Neuronal stem cell (in vitro differentiated cells): ENCODE data around the gene NFASC.

Experiments used
- DNase-seq: peaks from one replicate; pipeline ENCODE4 v3.0.0-alpha.2; 2013; ENCODE audit warnings: low spot score
- H2AFZ ChIP-seq: one replicate; pipeline ENCODE4 v1.6.1; 2013; ENCODE audit warnings: mild to moderate bottlenecking, low read length, inconsistent platforms
- H2AK5ac ChIP-seq: 2 replicates; pipeline ENCODE4 v1.6.1; 2013; ENCODE audit warnings: low read depth, mild to moderate bottlenecking, inconsistent platforms, low read length, moderate library complexity, mixed read lengths
- H2BK120ac ChIP-seq: 2 replicates; pipeline ENCODE4 v1.6.1; 2013; ENCODE audit warnings: low read depth, mild to moderate bottlenecking, inconsistent platforms, low read length, moderate library complexity, mixed read lengths
- H2BK12ac ChIP-seq: one replicate; pipeline ENCODE4 v1.6.1; 2013; ENCODE audit warnings: low read length, inconsistent platforms
- H2BK15ac ChIP-seq: 2 replicates; pipeline ENCODE4 v1.6.1; 2013; ENCODE audit warnings: mild to moderate bottlenecking, low read length, inconsistent platforms, mixed read lengths
- H2BK5ac ChIP-seq: one replicate; pipeline ENCODE4 v1.6.1; 2013; ENCODE audit warnings: inconsistent platforms, mild to moderate bottlenecking, low read length, moderate library complexity
- H3K14ac ChIP-seq: one replicate; pipeline ENCODE4 v1.6.1; 2013; ENCODE audit warnings: low read length, inconsistent platforms
- H3K18ac ChIP-seq: 2 replicates; pipeline ENCODE4 v1.6.1; 2013; ENCODE audit warnings: low read length, inconsistent platforms
- H3K23ac ChIP-seq: 2 replicates; pipeline ENCODE4 v1.6.1; 2013; ENCODE audit warnings: low read depth, mild to moderate bottlenecking, mixed read lengths, low read length, inconsistent platforms; ENCODE audit not compliant: poor library complexity
- H3K27ac ChIP-seq: replicated peaks from 3 replicates; pipeline ENCODE4 v1.5.1; 2013; ENCODE audit warnings: low read length, inconsistent platforms
- H3K27me3 ChIP-seq, 3 experiments: 2 replicates each; pipeline ENCODE4 v1.6.1; 2013; ENCODE audit warnings: low read length in 3 of 3, mild to moderate bottlenecking in 2 of 3, inconsistent platforms in 1 of 3, low read depth in 1 of 3, mixed read lengths in 1 of 3, moderate library complexity in 1 of 3; ENCODE audit not compliant: control insufficient read depth in 3 of 3, insufficient read depth in 3 of 3
- H3K36me3 ChIP-seq, 2 donors: replicated peaks in 1 of 2; 2 replicates each; pipeline ENCODE4 v1.6.1; 2013; ENCODE audit warnings: low read length in 2 of 2; ENCODE audit not compliant: control insufficient read depth in 2 of 2, insufficient read depth in 2 of 2
- H3K4ac ChIP-seq: 2 replicates; pipeline ENCODE4 v1.6.1; 2013; ENCODE audit warnings: inconsistent platforms, mild to moderate bottlenecking, low read length, moderate library complexity
- H3K4me1 ChIP-seq, 2 donors: 1 replicate in 1 of 2; 2 replicates in 1 of 2; pipeline ENCODE4 v1.6.1; 2013; ENCODE audit warnings: low read length in 2 of 2, low read depth in 1 of 2; ENCODE audit not compliant: control insufficient read depth in 2 of 2, insufficient read depth in 1 of 2
- H3K4me2 ChIP-seq: one replicate; pipeline ENCODE4 v1.6.1; 2013; ENCODE audit warnings: mild to moderate bottlenecking, low read length, inconsistent platforms; ENCODE audit not compliant: insufficient read depth, poor library complexity, severe bottlenecking
- H3K4me3 ChIP-seq, 2 donors: 2 replicates each; pipeline ENCODE4 v1.5.1; 2013; ENCODE audit warnings: low read length in 2 of 2, mild to moderate bottlenecking in 2 of 2, inconsistent platforms in 1 of 2, moderate library complexity in 1 of 2
- H3K79me1 ChIP-seq: one replicate; pipeline ENCODE4 v1.6.1; 2013; ENCODE audit warnings: low read depth, mild to moderate bottlenecking, inconsistent platforms, low read length, moderate library complexity
- H3K9ac ChIP-seq: one replicate; pipeline ENCODE4 v1.6.1; 2013; ENCODE audit warnings: mild to moderate bottlenecking, low read depth, low read length, inconsistent platforms; ENCODE audit not compliant: poor library complexity
- H3K9me3 ChIP-seq, 2 donors: replicated peaks in 1 of 2; 2 replicates each; pipeline versions ENCODE3 to v1.6.1; 2013; ENCODE audit warnings: low read length in 2 of 2, mild to moderate bottlenecking in 2 of 2, inconsistent platforms in 1 of 2, low read depth in 1 of 2, mixed read lengths in 1 of 2, moderate library complexity in 1 of 2; ENCODE audit not compliant: control insufficient read depth in 2 of 2, insufficient read depth in 1 of 2
- H4K8ac ChIP-seq: one replicate; pipeline ENCODE4 v1.6.1; 2013; ENCODE audit warnings: low read depth, mild to moderate bottlenecking, inconsistent platforms, low read length, moderate library complexity
- H4K91ac ChIP-seq: one replicate; pipeline ENCODE4 v1.6.1; 2013; ENCODE audit warnings: low read length, low read depth, mild to moderate bottlenecking, inconsistent platforms; ENCODE audit not compliant: poor library complexity
- WGBS, 2 donors: extraction: QIAGEN DNeasy Blood & Tissue Kit; methylation state at CpG; one replicate each; pipeline ENCODE4 v1.1.7; 2013; ENCODE audit warnings: missing lambda C conversion rate in 2 of 2, mixed read lengths in 1 of 2; ENCODE audit not compliant: insufficient read length in 2 of 2, insufficient replicate concordance in 1 of 2; ENCODE audit errors: extremely low coverage in 2 of 2; 5-methylcytosine and 5-hydroxymethylcytosine counted together

The NFASC gene

DNA sequence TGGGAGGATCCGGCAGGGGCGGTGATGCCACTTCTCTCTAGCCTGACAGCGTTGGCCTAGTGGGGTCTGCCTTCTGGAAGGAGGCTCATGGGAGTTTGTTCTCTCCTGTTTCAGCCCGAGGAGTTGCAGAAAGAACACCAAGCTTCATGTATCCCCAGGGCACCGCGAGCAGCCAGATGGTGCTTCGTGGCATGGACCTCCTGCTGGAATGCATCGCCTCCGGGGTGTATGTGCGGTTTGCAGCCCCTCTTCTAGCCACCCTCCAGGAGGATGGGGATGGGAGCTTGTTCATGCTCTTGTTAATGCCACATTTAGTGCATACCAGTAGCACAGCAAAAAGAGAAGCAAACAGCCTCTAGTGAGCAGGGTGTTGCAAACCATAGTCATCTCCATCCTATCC lies 97.5 kb downstream of the NFASC start:
- Histone ChIP-seq H4K8ac (no peak overlapping the region), H2AK5ac (no peak overlapping the region), H3K27me3 (no peaks in the 10 kb centered on the region)

DNA sequence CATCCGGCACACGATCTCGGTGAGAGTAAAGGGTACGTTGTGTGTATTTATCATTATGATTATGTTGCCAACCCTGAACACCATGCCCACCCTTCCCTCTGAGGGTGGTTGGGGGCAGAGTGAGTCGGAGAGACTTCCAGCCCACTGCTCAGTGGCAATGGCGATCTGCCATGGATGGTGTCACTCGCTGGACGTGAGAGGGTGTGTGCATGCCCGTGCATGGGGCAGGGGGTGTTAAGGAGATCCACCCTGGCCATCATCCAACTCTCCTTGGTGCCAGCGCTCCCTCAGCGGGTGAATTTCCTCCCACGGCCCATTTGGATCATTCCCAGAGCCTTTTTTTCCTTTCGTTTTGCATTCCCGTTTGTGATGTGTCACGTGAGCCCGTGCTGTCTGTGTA lies 98.3 kb downstream of the NFASC start:
- H3K23ac ChIP-seq = no peak overlapping the region
- no peak overlapping the region for H2BK12ac ChIP-seq
- no peaks in the 10 kb centered on the region for H3K4me1 ChIP-seq
- no peak overlapping the region for H3K4me2 ChIP-seq
- H3K36me3 ChIP-seq = no peaks in the 10 kb centered on the region
- H4K8ac ChIP-seq = no peak overlapping the region
- H3K14ac ChIP-seq = no peak overlapping the region
- H3K9me3 ChIP-seq = no peaks in the 10 kb centered on the region
- H2BK120ac ChIP-seq = no peak overlapping the region
- no peak for DNase-seq
- no peak overlapping the region for H2AK5ac ChIP-seq
- no peak overlapping the region for H3K4me3 ChIP-seq
- no peak overlapping the region for H3K27ac ChIP-seq
- no peak overlapping the region for H3K9ac ChIP-seq
- no peak overlapping the region for H3K4ac ChIP-seq
- H2BK15ac ChIP-seq = no peak overlapping the region
- no peak overlapping the region for H4K91ac ChIP-seq
- H2AFZ ChIP-seq = no peak overlapping the region
- no peaks in the 10 kb centered on the region for H3K79me1 ChIP-seq
- H2BK5ac ChIP-seq = no peak overlapping the region
- WGBS, 2 donors = no CpG with 5 or more reads among the region's 16 CpGs
- peak overlapping the region; percentile 3 for H3K18ac ChIP-seq
- H3K27me3 ChIP-seq = no peaks in the 10 kb centered on the region

More for the DNA sequence above, 97.5 kb downstream of the NFASC start:
- Histone ChIP-seq H3K79me1 (no peaks in the 10 kb centered on the region), H2BK15ac (no peak overlapping the region), H3K14ac (no peak overlapping the region), H3K4me2 (no peak overlapping the region), H2BK12ac (no peak overlapping the region), H4K91ac (no peak overlapping the region), H3K23ac (no peak overlapping the region), H3K4me1 (no peaks in the 10 kb centered on the region), H3K4me3 (no peak overlapping the region), H3K18ac (no peak overlapping the region), H3K36me3 (no peaks in the 10 kb centered on the region), H2BK5ac (no peak overlapping the region), H3K9ac (no peak overlapping the region), H3K27ac (no peak overlapping the region), H2BK120ac (no peak overlapping the region), H2AFZ (no peak overlapping the region), H3K9me3 (no peaks in the 10 kb centered on the region), H3K4ac (no peak overlapping the region)
- no CpG with 5 or more reads among the region's 10 CpGs for WGBS, 2 donors
- DNase-seq = no peak

DNA sequence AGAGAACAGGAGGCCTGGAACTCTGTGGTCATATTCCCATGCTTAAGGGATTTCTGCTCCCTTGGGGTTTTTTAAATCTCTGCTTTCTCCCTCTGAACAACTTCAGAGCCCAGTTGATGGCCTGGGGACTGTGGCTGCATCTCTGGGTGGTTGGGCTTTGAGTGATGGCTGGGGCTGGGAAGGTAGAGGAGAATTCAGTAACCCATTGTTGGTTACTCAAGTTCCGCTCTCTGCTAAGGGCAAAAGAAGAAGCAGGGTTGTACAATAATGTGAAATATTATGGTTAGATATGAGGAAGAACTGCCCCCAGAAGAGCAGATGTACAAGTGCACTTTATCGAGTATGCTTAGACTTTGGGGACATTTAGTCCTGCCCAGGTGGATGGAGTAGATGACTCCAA lies 100.3 kb downstream of the NFASC start:
- Histone ChIP-seq H3K18ac (no peak overlapping the region), H3K27ac (no peak overlapping the region), H2BK120ac (no peak overlapping the region), H3K4me1 (no peaks in the 10 kb centered on the region), H3K27me3 (no peaks in the 10 kb centered on the region), H3K4me3 (no peak overlapping the region), H2AFZ (no peak overlapping the region), H3K9ac (no peak overlapping the region), H4K91ac (no peak overlapping the region), H3K4ac (no peak overlapping the region), H4K8ac (no peak overlapping the region), H2AK5ac (no peak overlapping the region), H3K4me2 (no peak overlapping the region), H3K23ac (no peak overlapping the region), H3K14ac (no peak overlapping the region), H3K36me3 (no peaks in the 10 kb centered on the region), H2BK12ac (no peak overlapping the region), H3K9me3 (no peaks in the 10 kb centered on the region), H2BK5ac (no peak overlapping the region), H3K79me1 (no peaks in the 10 kb centered on the region), H2BK15ac (no peak overlapping the region)
- DNase-seq = no peak
- WGBS, 2 donors = no CpG with 5 or more reads among the region's 2 CpGs

- no peak overlapping the region for H3K23ac ChIP-seq
- no peaks in the 10 kb centered on the region for H3K27me3 ChIP-seq
- H3K4me1 ChIP-seq = no peaks in the 10 kb centered on the region
- H3K9ac ChIP-seq = no peak overlapping the region
- H3K79me1 ChIP-seq = no peaks in the 10 kb centered on the region
- no peak overlapping the region for H4K8ac ChIP-seq
- no peaks in the 10 kb centered on the region for H3K36me3 ChIP-seq
- H3K14ac ChIP-seq = no peak overlapping the region
- no peak overlapping the region for H3K18ac ChIP-seq
- H2BK5ac ChIP-seq = no peak overlapping the region
- no peak overlapping the region for H3K4me2 ChIP-seq
- H2AK5ac ChIP-seq = no peak overlapping the region
- H3K9me3 ChIP-seq = no peaks in the 10 kb centered on the region
- no peak for DNase-seq
- no peak overlapping the region for H2AFZ ChIP-seq
- no CpG with 5 or more reads among the region's 12 CpGs for WGBS, 2 donors
- no peak overlapping the region for H4K91ac ChIP-seq
- no peak overlapping the region for H3K27ac ChIP-seq
- no peak overlapping the region for H2BK120ac ChIP-seq
- no peak overlapping the region for H3K4me3 ChIP-seq
- no peak overlapping the region for H3K4ac ChIP-seq
- no peak overlapping the region for H2BK12ac ChIP-seq
- H2BK15ac ChIP-seq = no peak overlapping the region
These were observed 101.1 kb downstream of the NFASC start for GRCh38 chr1:204971517-204972336.
